Stimulated activated CD4-positive, alpha-beta T cell treated with anti-CD3 and anti-CD28 coated beads, TNF-alpha, amount 100 ng/mL, for 48 hours (primary cell): ENCODE measurements around the gene CPLANE2.
"Not testable (repeated sequence)": the region's sequence is repeated elsewhere in the genome, so short reads cannot be mapped to it uniquely, and the experiment has no call there.

Experiments
- DNase-seq, 3 donors: peaks; one replicate each; pipeline ENCODE4 v3.0.0-alpha.2; 2020; ENCODE audit warnings: low read depth in 3 of 3

The CPLANE2 gene

DNA sequence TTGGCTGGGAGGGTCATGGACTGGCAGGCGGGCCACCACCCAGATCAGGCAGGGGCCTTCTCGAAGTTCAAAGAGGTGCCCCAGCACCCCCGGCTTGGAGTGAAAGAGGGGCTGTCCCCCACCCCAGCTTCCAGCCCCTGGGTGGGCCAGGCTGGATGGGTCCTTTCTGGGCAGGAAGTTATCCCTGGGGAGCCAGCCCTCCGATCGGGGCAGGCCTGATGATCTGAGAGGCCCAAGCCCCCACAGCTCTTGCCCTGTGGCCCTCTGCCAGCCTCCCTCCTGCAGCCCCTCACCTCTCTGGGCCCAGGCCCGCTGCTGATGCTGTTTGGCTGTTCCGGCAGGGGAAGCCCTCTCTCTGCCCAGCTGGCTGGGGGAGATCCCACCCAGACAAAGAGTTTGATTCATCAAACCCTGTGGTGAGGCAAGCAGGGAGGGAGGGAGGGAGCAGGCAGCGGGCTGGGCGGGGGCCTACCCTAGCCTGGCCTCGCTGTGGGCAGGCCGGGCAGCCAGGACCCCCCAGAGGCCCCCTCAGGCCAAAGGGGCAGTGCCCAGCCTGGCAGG lies 27.1 kb downstream of the CPLANE2 start:
- DNase-seq = no peak

DNA sequence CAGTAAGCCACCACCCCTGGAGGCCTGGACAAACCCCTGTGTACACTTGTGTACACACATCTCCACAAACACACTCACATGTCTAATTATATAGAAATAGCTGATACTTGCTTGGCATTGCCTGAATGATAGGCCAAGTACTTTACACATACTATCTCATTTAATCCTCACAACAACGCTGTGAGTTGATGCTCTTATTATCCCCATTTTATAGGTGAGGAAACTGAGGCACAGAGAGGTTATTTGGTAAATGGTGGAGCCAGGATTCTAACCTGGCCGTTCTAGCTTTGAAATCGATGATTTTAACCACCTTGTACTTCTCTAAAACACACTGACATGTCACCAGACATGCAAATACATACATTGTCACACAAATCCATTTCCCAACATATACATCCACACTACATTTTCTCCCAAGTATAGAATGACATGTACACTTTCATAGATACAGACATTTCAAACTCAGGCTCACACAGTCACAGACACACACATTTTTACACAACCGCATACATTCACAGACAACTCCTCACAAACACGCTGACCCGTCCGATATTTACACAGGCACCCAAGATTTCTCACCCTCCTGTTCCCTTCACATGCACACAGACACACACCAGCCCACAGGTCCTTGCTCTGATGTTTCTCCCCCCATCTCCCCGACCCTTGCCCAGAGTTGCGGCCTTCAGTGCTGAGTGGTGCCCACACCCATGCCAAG lies 27.7 kb downstream of the CPLANE2 start:
- DNase-seq = no peak

DNA sequence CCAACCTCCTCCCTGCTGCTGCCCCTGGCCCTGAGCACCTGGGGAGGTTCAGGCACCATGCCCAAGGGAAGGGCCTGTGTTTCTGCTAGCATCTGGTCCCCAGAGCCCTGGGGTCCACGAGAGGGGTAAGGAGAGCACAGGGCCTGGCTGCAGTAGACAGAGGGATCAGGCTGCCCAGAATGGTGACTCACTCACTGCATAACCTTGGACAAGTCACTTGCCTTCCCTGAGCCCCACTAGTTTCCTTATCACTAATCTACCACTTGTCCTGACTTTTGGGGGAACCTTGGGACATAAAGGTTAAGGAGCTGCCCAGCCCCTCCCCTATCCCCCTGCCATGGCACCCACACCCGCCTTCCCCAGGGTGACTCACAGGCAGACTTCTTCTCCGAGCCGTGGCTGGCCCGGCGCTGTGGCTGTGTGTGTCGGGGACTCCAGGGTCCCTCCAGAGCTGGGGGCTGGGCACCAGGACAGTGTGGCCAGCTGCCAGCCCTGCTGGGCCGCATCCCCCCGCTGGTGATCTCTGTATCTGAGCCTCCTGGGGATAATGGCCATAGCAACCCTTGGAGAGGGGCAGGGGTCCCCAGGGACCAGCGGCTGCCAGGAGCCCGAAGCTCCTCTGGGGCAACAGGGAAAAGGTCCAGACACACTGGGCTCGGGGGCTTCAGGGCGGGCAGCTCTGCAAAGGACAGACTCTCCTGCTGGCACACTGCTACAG lies 28.6 kb downstream of the CPLANE2 start:
- DNase-seq = no peak

DNA sequence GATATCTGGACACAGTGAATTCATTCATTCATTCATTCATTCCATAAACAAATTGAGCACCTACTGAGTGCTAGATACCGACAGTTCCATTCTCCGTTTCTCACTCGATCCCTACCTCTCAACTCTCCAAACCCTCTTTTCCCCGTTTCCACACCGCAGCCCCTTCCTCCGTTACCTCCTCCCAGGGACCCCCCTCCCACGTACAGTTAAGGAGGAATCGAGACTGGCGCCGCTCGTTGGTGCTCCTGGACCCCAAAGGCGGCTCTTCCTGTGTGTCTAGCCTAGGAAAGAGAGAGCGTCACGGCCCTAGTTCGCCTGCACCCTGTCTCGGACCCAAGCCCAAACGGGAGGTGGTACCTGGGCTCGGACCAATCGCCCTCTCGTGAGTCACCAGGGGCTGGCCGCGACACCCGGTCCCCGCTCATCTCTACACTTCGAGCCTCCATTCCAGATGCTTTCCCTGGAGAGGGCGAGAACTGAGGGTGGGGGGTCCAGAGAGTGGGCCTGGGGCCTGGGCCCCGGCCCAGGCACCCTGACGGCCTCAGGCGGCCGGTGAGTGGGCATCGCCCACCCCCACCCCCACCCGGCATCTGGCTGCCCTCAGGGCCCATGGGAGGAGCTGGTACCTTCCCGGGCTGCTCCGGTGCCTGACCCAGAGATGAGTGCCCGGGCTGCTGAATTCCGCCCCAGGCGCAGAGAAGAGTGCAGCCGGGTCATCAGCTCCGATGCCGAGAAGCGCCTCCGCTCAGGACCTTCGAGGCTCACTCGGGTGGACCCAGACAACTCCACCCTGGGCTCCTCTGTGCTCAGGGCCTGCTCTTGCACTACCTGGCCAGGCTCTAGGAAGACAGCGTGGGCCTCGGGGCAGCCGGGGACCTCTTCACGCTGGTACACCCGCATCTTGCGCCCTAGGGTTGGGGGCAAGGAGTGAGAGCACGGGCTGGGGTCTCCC lies 29.4 kb downstream of the CPLANE2 start:
- DNase-seq = no peak

DNA sequence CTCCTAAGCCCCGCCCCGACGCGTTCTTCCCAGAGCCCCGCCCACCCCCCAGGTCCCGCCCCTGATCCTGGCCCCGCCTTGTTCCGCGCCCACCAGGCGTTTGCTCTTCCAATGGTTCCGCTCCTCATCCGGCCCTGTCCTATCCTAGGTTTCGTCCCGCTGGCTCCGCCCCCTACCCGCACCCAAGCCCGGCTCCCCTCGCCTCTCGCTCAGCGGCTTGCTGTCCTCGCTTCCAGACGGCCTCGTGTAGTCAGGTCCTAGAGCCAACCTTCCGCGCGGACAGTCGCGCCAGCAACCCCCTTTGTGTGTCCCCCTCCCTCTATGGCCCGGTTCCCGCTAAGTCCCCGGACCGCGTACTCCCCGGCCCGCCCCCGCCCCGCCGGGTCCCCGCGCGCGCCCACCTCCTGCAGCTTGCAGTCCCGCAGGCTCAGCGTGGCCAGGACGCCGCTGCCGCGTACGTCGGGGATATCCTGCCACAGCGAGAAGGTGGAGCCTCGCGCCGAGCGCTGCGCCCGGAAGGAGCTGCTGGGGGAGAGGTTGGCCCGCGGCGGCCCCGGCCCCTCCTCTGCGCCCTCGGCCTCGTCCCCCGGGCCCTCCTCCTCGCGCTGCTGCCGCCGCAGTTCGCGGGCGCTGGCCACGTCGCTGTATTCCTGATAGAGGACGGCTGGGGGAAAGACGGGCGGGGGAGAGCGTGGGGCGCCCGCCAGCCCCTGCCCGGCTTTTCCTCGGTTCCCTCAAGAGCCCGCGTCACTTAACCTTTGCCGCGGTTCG lies 30.3 kb downstream of the CPLANE2 start:
- peak; percentile 88 to 93 (median 90) for DNase-seq

DNA sequence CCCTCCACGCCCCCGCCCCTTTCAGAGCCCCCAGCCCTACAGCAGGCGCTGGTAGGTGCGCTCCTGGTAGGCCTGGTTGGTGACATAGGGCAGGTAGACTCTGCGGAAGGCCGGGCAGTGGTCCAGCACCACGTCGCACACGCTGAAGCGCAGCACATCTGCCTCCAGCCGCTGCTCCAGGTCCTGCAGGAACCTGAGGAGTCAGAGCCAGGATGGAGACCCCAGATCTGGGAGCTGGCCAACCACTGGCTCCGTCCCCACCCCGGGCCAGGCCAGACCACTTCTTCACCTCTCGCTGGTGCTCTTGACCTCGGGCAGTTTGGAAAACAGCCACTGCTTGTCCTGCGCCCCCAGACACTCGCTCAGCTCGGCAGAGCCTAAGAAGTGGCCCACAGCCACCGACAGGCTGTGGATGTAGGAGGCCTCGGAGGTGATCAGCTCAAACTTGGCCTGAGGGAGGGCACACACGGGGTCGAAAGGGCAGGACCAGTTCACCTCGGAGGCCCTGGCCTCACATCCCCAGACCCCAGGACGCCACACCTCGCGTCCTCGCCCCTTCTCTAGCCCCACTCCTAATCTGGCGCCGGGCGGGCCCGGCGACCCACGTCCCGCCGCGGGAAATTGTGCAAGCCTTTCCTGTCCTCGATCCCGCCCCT lies 31.0 kb downstream of the CPLANE2 start:
- no peak for DNase-seq

DNA sequence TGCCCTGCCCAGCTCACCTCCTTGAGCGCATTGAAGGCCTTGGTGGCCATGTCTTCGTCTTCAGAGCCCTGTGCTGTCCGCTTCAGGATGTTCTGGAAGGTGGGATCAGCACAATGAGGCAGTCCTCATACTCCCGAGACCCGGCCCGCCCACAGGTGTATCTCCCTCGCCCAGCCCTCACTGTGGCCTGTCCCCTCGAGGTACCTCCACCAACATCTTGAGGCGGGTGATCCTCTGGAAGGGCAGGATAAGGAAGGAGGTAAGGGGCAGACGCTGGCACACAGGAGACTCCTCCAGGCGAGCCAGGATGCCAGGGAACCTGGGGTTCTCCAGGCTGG lies 31.7 kb downstream of the CPLANE2 start:
- DNase-seq = no peak

DNA sequence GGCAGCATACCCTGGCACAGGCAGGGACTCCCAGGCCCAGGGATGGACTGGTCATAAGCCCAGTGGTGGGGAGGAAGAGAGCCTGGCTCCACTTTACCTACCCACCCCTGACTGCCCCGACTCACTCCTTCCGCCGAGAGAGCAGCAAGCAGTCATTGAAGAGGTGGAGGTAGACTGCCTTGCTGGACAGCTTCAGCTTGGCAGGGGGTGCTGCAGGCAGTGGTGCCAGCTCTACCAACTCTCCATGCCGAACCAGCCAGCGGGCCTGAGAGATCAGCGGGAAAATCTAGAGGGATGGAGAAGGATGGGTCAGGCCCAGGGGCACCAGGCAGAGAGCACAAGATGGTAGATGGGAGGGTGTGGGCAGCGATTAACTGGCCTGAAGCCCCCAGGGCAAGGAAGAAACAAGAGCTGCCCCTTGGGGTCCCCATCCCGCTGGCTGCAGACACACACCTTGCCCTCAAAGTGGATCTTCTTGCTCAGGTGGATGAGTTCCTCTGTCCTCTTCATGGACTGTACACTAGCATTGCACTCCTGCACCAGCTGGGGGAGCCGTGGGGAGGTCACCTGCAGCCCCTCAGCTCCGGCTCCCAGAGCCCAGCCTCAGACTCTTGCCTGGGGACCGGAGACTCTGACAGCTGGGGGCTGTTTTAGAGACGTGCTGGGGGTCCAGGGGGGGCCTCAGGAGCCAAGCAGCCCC lies 32.2 kb downstream of the CPLANE2 start:
- DNase-seq = no peak

DNA sequence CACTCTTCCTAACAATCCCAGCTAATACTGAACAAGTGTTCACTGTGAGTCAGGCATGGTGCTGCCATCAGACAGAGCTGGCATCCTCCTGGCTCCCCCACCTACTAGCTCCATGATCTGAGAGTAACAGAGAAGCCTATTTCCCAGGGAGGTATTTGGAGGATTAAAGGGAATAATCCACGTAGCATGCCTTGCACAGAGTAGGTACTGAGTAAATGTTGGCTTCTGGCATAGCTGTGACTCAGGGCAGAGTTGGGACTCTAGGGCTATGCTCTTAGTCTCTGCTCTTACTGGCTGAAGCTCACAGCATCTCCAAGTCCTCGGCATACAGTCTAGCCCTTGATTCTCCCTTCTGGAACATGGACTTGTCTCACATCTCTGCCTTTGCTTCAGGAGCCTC lies 32.8 kb downstream of the CPLANE2 start:
- DNase-seq = no peak

DNA sequence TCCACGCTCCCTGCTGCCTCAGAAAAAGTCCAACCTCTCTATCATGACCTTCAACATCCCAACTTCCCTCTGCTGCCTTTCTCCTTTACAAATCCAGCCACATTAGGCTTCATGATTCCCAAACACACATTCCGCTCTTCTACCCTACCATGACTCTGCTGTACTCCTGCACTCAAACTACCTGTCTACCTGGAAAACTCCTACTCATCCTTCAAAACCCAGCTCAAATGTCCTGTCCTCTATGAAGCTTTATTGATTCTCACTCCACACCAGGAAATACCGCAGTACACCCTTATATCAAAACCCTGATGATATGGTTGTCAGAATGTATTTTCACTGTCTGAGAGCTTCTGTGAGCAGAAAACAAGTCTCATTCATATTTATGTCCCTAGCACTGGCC lies 33.4 kb downstream of the CPLANE2 start:
- DNase-seq = no peak

DNA sequence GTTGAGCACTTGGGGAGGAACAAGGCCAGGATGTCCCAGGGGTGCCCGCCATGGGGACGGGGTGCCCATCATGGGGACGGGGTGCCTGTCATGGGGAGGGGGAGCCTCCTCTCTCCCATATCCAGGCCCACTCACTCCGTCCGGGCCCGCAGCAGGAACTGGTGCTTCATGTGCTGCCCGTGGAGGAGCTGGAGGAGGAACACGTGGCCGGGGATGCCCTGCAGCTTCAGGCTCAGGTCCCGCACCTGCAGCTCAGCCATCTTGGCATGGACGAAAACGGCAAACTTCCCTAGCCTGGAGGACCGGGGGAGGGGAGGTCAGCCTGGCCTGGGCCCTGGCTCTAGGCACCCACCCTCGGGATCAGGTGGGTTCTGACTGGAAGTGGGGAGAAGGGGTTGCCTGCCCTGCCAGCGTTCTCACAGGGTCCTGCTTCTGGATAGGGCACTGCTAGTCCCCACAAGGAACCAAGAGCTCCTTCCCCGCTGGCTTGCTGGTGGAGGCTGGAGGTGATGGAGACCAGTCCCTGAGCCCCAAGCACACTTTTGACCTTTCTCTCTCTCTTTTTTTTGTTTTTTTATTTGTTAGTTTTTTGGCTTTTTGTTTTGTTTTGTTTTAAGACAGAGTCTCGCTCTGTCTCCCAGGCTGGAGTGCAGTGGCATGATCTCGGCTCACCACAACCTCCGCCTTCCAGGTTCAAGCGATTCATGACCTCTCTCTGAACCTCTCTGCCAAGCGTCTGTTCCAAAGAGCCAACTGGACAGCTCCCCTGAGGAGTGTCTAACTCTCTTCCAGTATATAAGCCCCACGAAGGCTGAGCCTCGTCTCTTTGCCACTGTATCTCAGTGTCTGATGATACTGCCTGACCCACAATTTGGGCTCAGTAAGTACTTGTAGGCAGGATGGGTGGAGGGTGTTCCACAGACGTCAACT lies 34.4 kb downstream of the CPLANE2 start:
- no peak for DNase-seq

DNA sequence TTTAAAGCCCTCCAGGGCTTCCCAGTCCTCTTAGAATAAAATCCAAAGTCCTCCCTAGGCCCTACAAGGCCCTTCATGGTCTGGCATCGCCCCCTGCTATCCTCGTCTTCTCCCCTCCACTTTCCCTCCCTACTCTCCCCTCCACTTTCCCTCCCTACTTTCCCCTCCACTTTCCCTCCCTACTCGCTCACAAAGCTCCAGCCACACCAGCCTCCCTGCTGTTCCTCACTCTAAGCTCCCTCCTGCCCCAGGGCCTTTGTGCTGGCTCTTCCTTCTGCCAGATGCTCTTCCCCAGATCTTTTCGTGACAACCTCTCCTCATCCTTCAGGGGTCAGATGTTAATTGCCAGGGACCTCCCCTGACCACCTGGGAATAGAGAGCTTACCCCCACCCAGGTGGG lies 37.3 kb downstream of the CPLANE2 start:
- no peak for DNase-seq

DNA sequence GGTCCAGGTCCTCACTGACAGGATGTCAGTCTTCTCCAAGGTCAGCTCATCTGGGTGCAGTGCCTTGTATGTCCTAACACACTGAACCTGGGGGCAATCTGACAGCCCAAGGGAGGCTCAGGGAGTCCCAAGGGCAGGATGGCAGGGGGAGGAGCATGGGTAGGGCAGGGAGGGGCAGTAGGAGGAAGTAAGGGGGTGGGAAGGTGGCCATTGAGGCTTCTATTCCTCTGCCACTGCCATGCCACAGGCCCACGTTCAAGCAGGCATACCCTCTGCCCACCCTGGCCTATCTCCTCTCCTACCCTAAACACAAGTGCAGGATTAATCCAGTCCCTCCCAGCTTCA lies 37.9 kb downstream of the CPLANE2 start:
- no peak for DNase-seq

DNA sequence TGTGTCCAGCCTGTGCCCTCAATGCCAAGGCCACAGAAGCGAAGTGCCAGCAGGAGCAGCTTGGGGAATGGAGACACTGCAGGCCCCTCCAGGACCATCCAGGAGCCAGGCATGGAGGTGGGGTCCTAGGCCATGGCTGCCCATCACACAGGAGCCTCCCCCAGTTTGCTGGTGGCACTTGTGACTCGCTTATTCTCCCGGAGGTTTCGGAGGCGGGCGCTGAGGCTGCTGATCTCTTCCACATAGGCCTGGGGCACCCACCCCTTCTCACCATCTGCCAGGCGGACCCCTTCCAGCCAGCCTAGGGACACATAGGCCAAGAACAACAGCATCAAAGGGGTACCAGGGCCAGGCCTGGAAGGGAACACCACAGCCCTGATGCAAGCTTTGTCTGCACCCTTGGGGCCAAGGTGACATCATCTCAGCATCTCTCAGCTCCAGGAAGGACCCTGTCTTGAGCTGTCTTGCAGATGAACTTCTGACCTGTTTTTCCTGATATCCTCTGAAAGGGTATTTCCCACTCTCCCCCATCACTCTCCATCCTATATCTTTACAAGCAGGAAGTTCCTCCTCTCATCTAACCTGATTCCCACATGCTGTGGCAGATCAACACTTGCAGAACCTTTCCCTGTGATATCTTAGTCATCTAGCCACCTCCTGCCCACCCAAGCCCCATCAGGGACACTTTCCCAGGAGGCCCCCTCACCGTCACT lies 38.4 kb downstream of the CPLANE2 start:
- DNase-seq = no peak

DNA sequence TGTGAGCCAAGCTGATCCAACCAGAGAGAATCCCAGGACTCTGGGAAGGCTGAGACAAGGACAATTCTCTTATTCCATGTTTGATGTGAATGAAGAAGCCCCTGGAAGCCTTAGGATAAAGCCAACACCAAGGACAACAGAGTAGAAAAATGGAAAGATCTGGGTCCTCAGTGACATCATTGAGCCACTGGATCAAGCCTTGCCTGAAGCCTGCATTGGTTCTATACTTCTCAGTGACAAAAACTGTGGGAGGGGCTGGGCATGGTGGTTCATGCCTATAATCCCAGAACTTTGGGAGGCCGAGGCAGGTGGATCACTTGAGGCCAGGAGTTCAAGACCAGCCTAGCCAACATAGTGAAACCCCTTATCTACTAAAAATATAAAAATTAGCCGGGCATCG lies 40.1 kb downstream of the CPLANE2 start:
- no peak for DNase-seq

DNA sequence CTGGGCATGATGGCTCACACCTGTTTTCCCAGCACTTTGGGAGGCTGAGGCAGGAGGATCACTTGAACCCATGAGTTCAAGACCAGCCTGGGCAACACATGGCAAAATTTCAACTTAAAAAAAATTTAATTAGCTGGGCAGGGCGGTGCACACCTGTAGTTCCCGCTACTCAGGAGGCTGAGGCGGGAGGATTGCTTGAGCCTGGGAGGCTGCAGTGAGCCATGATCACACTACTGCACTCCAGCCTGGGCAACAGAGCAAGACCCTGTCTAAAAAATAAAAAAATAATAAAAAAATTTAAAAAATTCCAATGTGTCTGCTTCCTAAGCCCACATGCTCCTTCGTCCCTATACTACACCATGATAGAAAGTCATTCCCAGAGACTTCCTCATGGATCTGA lies 40.8 kb downstream of the CPLANE2 start:
- DNase-seq = not testable (repeated sequence)

DNA sequence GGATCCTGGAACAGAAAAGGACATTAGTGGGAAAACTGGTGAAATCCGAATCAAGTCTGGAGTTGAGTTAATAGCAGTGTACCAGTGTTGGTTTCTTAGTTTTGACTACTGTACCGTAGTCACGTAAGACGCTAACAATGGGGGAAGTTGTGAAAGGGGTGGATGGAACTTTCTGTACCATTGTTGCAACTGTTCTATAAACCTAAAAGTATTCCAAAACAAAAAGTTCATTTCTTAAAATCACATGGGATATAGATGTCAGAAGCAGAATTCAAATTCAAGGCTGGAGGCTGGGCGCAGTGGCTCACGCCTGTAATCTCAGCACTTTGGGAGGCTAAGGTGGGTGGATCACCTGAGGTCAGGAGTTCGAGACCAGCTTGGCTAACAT lies 41.5 kb downstream of the CPLANE2 start:
- no peak for DNase-seq

DNA sequence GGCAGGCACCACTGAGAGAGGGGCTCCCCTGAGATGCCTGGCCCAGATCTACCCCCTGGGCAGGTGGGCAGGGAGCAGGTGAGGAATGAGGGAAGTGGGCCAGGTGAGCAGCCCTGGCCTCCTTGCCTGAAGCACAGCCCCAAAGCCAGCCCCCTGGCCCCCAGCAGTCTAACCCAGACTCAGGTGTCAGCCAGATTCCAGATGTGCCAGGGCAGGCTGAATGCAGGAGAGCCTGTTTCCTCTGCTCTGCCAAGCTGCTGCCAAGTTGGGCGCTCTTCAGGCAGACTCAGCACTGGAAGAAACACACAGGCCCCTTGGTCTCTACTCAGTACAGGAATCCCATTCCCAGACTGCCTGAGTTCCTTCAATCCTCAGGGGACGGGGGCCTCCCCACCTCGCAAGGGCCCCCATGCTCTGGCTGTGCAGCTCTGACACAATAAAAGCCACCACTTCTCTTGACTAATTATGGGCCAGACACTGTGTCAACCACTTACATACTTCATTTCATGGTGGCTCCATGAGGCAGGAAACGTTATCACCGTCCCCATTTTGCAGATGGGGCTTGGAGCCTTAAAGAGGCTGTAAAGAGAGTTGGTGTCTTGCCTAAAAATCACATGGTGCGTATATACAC lies 45.0 kb downstream of the CPLANE2 start:
- no peak for DNase-seq
